ENCODE data around the gene CCDC39.
A peak's percentile ranks its signal among the peaks of the same experiment; 100 is the strongest.
"Not testable (repeated sequence)": the region's sequence is repeated elsewhere in the genome, so short reads cannot be mapped to it uniquely, and the experiment has no call there.

CCDC39 gene

GRCh38 chr3:180624714-180625113, 54.6 kb downstream of the CCDC39 start:
- no peak for DNase-seq (ENCODE audit: low read depth)

DNA sequence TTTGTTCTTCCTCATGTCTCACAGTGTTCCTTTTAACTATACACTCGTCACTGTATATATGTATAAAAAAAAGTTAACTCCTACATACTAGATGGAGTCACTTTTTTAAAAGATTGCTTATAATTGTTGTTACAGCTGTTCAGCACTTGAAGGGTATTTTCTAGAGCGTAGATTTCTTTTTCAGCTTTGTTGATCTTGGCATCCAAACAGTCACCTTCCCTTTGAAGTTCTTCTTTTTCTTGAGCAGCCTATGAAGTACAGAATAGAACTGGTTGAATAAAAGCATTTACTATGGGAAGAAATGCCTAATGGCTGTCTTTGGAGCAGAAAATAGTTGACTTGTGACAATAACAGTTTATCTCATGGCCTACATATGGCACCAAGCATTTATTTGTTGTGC, 59.6 kb downstream of the CCDC39 start:
- DNase-seq (ENCODE audit: low read depth), result no peak

GRCh38 chr3:180618563-180618962, 60.7 kb downstream of the CCDC39 start:
- DNase-seq (ENCODE audit: low read depth), result not testable (repeated sequence)

- peak; percentile 64 for DNase-seq (ENCODE audit: low read depth)
These were observed 62.2 kb downstream of the CCDC39 start for GRCh38 chr3:180617049-180617448.

- no peak for DNase-seq (ENCODE audit: low read depth)
These were observed 63.3 kb downstream of the CCDC39 start for GRCh38 chr3:180615954-180616353.

GRCh38 chr3:180612364-180612763, 66.9 kb downstream of the CCDC39 start:
- DNase-seq (ENCODE audit: low read depth), result peak; percentile 19

- DNase-seq (ENCODE audit: low read depth), result no peak
These were observed 68.3 kb downstream of the CCDC39 start for GRCh38 chr3:180611006-180611405.

DNA sequence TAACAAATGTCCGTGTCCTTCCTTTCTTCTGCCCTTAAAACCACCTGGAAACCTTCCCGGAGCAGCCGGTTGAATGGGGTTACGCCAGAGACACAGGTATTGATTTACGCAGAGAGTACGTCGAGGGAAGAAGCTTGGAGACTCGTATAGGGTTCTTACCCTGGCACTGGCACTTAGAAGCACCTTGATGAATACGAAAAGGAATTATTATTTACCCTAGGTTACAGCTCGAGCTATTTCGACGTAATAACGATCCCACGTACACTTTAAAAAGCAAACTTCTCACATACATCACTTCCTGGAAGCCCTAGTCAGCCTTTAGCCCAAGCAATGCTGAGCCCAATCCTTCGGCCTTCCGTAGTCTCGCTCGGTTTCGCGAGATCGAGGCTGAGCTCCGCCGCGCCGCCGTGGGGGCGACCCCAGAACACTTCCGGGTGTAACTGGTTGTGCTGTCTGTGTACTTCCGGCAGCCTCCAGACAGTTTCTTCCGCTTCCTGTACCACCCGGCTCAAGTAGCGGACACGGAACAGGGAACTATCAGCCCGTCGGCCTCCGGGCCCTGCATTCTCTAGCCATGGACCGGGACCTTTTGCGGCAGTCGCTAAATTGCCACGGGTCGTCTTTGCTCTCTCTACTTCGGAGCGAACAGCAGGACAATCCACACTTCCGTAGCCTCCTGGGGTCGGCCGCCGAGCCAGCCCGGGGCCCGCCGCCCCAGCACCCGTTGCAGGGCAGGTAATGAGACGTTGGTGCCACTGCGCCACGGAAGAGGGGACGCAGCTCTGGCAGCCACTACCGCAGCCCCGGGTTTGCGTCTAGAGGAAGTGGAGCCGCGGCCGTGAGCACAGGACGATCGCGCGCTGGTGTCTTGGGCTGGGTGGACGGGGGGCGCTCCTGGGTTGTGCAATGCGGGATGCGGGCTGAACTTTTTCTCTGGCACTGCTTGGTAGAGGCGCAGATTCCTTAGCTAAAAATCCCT, 77.3 kb downstream of the CCDC39 start, which contains the start of gene TTC14:
Gene TTC14, plus strand, starts transcription at position 476 of the 979 bp plus-strand sequence. Its CDS starts 99 bp downstream, at position 575.
- DNase-seq (ENCODE audit: low read depth), result peak; percentile 92

DNA sequence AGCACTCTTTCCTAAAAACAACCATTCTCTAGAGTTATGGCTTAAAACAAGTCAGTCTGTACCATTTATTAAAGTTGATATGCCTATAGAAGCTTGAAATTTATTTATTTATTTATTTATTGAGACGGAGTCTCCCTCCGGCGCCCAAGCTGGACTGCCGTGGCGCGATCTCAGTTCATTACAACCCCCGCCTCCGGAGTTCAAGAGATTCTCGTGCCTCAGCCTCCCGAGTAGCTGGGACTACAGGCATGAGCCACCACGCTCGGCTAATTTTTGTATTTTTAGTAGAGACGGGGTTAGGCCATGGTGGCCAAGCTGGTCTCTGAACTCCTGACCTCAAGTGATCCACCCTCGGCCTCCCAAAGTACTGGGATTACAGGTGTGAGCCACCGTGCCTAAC, 78.8 kb downstream of the CCDC39 start:
- no peak for DNase-seq (ENCODE audit: low read depth)

DNA sequence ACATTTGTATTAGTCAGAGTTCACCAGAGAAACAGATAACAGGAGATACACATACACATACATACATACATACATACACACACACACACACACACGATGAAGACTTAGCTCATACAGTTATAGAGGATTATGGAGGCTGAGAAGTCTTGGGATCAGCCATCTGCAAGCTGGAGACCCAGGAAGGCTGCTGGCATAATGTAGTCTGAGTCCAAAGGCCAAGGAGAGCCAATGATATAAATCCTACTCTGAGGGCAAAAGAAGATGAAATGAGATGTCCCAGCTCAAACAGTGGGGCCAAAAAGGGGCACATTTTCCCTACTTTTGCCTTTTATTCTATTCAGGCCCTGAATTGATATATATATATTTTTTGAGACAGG, 83.7 kb downstream of the CCDC39 start:
- DNase-seq (ENCODE audit: low read depth), result no peak

- peak; percentile 74 for DNase-seq (ENCODE audit: low read depth)
These were observed 84.4 kb downstream of the CCDC39 start for GRCh38 chr3:180594631-180595558.

GRCh38 chr3:180593631-180594030, 85.7 kb downstream of the CCDC39 start:
- not testable (repeated sequence) for DNase-seq (ENCODE audit: low read depth)

DNA sequence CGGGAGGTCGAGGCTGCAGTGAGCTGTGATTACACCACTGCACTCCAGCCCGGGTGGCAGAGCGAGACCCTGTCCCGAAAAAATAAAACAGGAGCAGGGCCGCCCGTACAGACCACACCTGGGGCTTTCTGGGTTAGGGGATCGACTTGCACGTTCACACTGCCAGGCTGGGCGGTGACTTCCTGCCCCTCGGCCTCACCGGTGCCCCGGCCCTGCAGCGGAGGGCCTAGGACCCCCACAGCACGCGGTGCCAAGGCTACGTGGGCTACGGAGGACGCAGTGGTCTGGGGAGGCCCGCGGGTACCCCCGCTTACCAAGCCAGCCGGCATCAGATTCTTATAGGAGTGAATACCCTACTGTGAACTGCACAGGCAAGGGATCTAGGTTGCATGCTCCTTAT, 88.9 kb downstream of the CCDC39 start:
- DNase-seq (ENCODE audit: low read depth), result no peak

- DNase-seq (ENCODE audit: low read depth), result no peak
These were observed 98.4 kb downstream of the CCDC39 start for GRCh38 chr3:180580934-180581333.

- DNase-seq (ENCODE audit: low read depth), result no peak
These were observed 103.7 kb downstream of the CCDC39 start for GRCh38 chr3:180575571-180575970.

GRCh38 chr3:180571831-180572598, 107.3 kb downstream of the CCDC39 start:
- DNase-seq (ENCODE audit: low read depth), result no peak

- DNase-seq (ENCODE audit: low read depth), result no peak
These were observed 109.1 kb downstream of the CCDC39 start for GRCh38 chr3:180570238-180570637.

DNA sequence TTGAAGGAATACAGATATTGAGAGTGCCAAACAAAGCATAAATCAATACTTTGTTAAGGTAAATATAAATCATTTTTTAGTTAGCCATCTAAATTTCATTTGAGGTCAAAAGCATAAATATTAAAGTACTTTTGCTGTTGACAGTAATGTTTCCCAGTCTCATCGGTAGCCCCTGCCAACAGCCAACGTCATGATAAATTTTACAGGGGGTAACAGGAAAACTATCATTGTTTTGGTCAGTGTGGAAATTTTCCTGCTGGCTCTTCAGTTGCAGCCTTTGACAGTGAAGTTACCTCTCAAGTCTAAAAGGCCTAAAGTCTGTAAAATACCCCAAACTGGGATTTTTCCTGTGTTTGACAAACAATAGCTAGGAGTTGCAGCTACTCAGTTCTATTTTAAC, 114.6 kb downstream of the CCDC39 start:
- no peak for DNase-seq (ENCODE audit: low read depth)

Data from ELR (cell line).